Kidney (tissue), 14 donors: ENCODE data around the gene OBP2A. TPM values are rescaled to one million over a fixed set of nuclear protein-coding genes. Genes with fewer than 3 reads are reported as not detected.

ENCODE experiments used
- DNase-seq, 5 donors: peaks; one replicate each; pipeline ENCODE4 v3.0.0-alpha.2; 2013 to 2020
- FAIRE-seq: peaks from 2 replicates; lab custom pipeline; 2012; peaks lifted over from hg19 to GRCh38; lab: Jason Lieb, UNC
- H3K27ac ChIP-seq, 2 donors: one replicate each; pipeline ENCODE4 v1.7.0; 2013; ENCODE audit warnings: low read depth in 2 of 2, low read length in 2 of 2, inconsistent platforms in 1 of 2
- H3K27me3 ChIP-seq: one replicate; pipeline ENCODE4 v1.7.1; 2013; ENCODE audit warnings: low read length, inconsistent platforms; ENCODE audit not compliant: control insufficient read depth, insufficient read depth
- H3K36me3 ChIP-seq, 3 donors: one replicate each; pipeline versions ENCODE4 v1.7.0 to v1.7.1; 2013; ENCODE audit warnings: low read length in 3 of 3, control low read depth in 1 of 3, inconsistent platforms in 1 of 3; ENCODE audit not compliant: insufficient read depth in 3 of 3, control insufficient read depth in 2 of 3
- H3K4me1 ChIP-seq, 3 donors: one replicate each; pipeline versions ENCODE4 v1.7.0 to v1.7.1; 2013; ENCODE audit warnings: low read length in 3 of 3, inconsistent platforms in 1 of 3, low read depth in 1 of 3; ENCODE audit not compliant: control insufficient read depth in 2 of 3, insufficient read depth in 2 of 3
- H3K4me3 ChIP-seq, 3 donors: one replicate each; pipeline versions ENCODE4 v1.7.0 to v1.8.1; 2013; ENCODE audit warnings: low read length in 3 of 3, control low read depth in 1 of 3, inconsistent platforms in 1 of 3
- H3K9ac ChIP-seq, 3 donors: one replicate each; pipeline versions ENCODE4 v1.7.0 to v1.7.1; 2013; ENCODE audit warnings: low read length in 3 of 3, control low read depth in 1 of 3, inconsistent platforms in 1 of 3
- H3K9me3 ChIP-seq, 3 donors: one replicate each; pipeline versions ENCODE4 v1.7.0 to v1.7.1; 2013; ENCODE audit warnings: low read length in 3 of 3, control low read depth in 1 of 3, inconsistent platforms in 1 of 3; ENCODE audit not compliant: control insufficient read depth in 2 of 3, insufficient read depth in 1 of 3
- CTCF ChIP-seq: IDR thresholded peaks from 3 replicates; pipeline ENCODE4 v1.5.1; 2012; ENCODE audit warnings: mild to moderate bottlenecking, moderate library complexity, borderline replicate concordance; ENCODE audit not compliant: insufficient read depth; ENCODE audit errors: extremely low read depth
- intact Hi-C: fragments of 100-400 bp; cut with DNase I; formaldehyde crosslinking; loops from one replicate; pipeline ENCODE4 v1.11.1; 2022
- polyA plus RNA-seq: library from polyadenylated mRNA; stranded (reverse); fragments of 350-450 nt; fragmentation: Illumina TruSeq; extraction: RNeasy Lipid Tissue Mini Kit (QIAGEN cat#74804); gene quantifications from one replicate; pipeline ENCODE4 v1.2.3, GENCODE V29; 2014; ENCODE audit warnings: low read depth, low replicate concordance; ENCODE audit not compliant: insufficient read depth
- total RNA-seq: library from RNA; stranded (reverse); fragmentation: NEBNext Ultra II Directional; extraction: Animal tissue kit (Norgen Biotek cat#: 25700); gene quantifications from one replicate; pipeline ENCODE4 v1.2.1, GENCODE V29; 2021
- donor health status: control.
- donor health status: control.
- donor health status: control.
- donor health status: control.
- donor health status: control.
- donor health status: DM: yes; HTN: yes; CAD: no.
- donor health status: Normal renal cell carcinoma (clear cell type).

OBP2A gene
- total and polyA plus RNA-seq, 2 donors from 2014 or later, result not detected

GRCh38 chr9:135552698-135553171 lies 6.8 kb downstream of the OBP2A start:
- intact Hi-C loops, result no loop called here
- TF ChIP-seq CTCF, result no peak
- no peak overlapping the region for H3K9ac ChIP-seq
- no peaks in the 10 kb centered on the region for H3K27me3 ChIP-seq
- H3K36me3 ChIP-seq, result no peaks in the 10 kb centered on the region
- H3K4me3 ChIP-seq, result no peak overlapping the region
- H3K4me1 ChIP-seq, result no peaks in the 10 kb centered on the region
- no peaks in the 10 kb centered on the region for H3K9me3 ChIP-seq
- no peak overlapping the region for H3K27ac ChIP-seq
- no peak for DNase-seq
- no peak for FAIRE-seq

GRCh38 chr9:135554718-135555117 lies 8.8 kb downstream of the OBP2A start:
- Histone ChIP-seq H3K4me1 (no peaks in the 10 kb centered on the region), H3K9ac (no peak overlapping the region), H3K27me3 (no peaks in the 10 kb centered on the region), H3K4me3 (no peak overlapping the region), H3K36me3 (no peaks in the 10 kb centered on the region), H3K27ac (no peak overlapping the region), H3K9me3 (no peaks in the 10 kb centered on the region)
- intact Hi-C loops, result no loop called here
- no peak for TF ChIP-seq CTCF
- DNase-seq (no peak), FAIRE-seq (no peak)

GRCh38 chr9:135555203-135555602 lies 9.3 kb downstream of the OBP2A start:
- FAIRE-seq (no peak), DNase-seq (no peak)
- no peak overlapping the region for H3K9ac ChIP-seq
- H3K9me3 ChIP-seq, result no peaks in the 10 kb centered on the region
- no peaks in the 10 kb centered on the region for H3K4me1 ChIP-seq
- H3K36me3 ChIP-seq, result no peaks in the 10 kb centered on the region
- intact Hi-C loops, result no loop called here
- no peaks in the 10 kb centered on the region for H3K27me3 ChIP-seq
- H3K4me3 ChIP-seq, result no peak overlapping the region
- TF ChIP-seq CTCF, result no peak
- H3K27ac ChIP-seq, result no peak overlapping the region

GRCh38 chr9:135555910-135556309 lies 10.0 kb downstream of the OBP2A start:
- H3K27ac ChIP-seq, result no peak overlapping the region
- FAIRE-seq (no peak), DNase-seq (no peak)
- H3K36me3 ChIP-seq, result no peaks in the 10 kb centered on the region
- no peaks in the 10 kb centered on the region for H3K27me3 ChIP-seq
- no peaks in the 10 kb centered on the region for H3K4me1 ChIP-seq
- intact Hi-C loops, result no loop called here
- TF ChIP-seq CTCF, result no peak
- no peak overlapping the region for H3K9ac ChIP-seq
- H3K9me3 ChIP-seq, result no peaks in the 10 kb centered on the region
- no peak overlapping the region for H3K4me3 ChIP-seq
